Measurements from ENCODE around the gene ASB13. TPM values are rescaled to one million over a fixed set of nuclear protein-coding genes. Genes with fewer than 3 reads are reported as not detected.

Gene ASB13
- 10 to 100 TPM in 4 of 5 donors, under 1 TPM in 1; 0.89 to 15.6 (median 14.1) TPM for total RNA-seq
- 10 to 100 TPM; 21.2 to 27.5 (median 25.1) TPM for polyA plus RNA-seq
- long read RNA-seq, donor 1 = 0 reads
- long read RNA-seq, donor 2, partial matches to known transcripts = 0 of 2 reads
- long read RNA-seq, donor 2, other reads (novel, unspliced or antisense) = 0 of 2 reads
- long read RNA-seq, donor 3, partial matches to known transcripts = 5 of 6 reads
- long read RNA-seq, donor 3, other reads (novel, unspliced or antisense) = 0 of 6 reads
- long read RNA-seq, donor 4 = 0 reads
- long read RNA-seq, donor 5, transcript ASB13-201 (6 exons, 2,699 nt) = major isoform, 7 of 7 reads
- long read RNA-seq, donor 5, partial matches to known transcripts = 0 of 7 reads
- long read RNA-seq, donor 5, other reads (novel, unspliced or antisense) = 0 of 7 reads
- long read RNA-seq, donor 6, transcript ASB13-201 (6 exons, 2,699 nt) = major isoform, 11 of 11 reads
- long read RNA-seq, donor 6, partial matches to known transcripts = 0 of 11 reads
- long read RNA-seq, donor 6, other reads (novel, unspliced or antisense) = 0 of 11 reads
- long read RNA-seq, donor 7, transcript ASB13-201 (6 exons, 2,699 nt) = major isoform, 7 of 7 reads
- long read RNA-seq, donor 7, partial matches to known transcripts = 0 of 7 reads
- long read RNA-seq, donor 7, other reads (novel, unspliced or antisense) = 0 of 7 reads
- long read RNA-seq, donor 8, partial matches to known transcripts = 7 of 10 reads
- long read RNA-seq, donor 8, other reads (novel, unspliced or antisense) = 0 of 10 reads
- long read RNA-seq, donor 9 = 0 reads
- long read RNA-seq, donor 10, partial matches to known transcripts = 0 of 1 reads
- long read RNA-seq, donor 10, other reads (novel, unspliced or antisense) = 0 of 1 reads

- Histone ChIP-seq H3K4me3 (peak within 1 kb of the TSS; percentile 81 to 92 (median 86)), H3K36me3 (no peaks in the 10 kb centered on the region), H3K4me1 (peaks cover 5 to 53% (median 41%) of the 10 kb centered on the region in 4 donors), H3K9me3 (no peaks in the 10 kb centered on the region), H3K27me3 (no peaks in the 10 kb centered on the region), H3K27ac (peak within 1 kb of the TSS; percentile 77 to 89 (median 84))
- TF ChIP-seq EP300 (IDR thresholded peaks at IDR 0.05) (no peak), CTCF (IDR thresholded peaks at IDR 0.05) (no peak), POLR2AphosphoS5 (IDR thresholded peaks at IDR 0.05) (no peak), POLR2A (IDR thresholded peaks at IDR 0.05) (no peak)
- intact Hi-C loops (cut with DNase I; ENCODE audit: low total_unique reads) = no loop called here
- 0 to 1% (median 0%) methylated on average over 17 to 112 of the region's 112 CpGs for WGBS, 5 donors
- DNase-seq = peak; percentile 78 to 91
Measured at GRCh38 chr10:5666008-5666840, at the start of gene ASB13. Gene ASB13, minus strand, starts transcription at chr10:5666595. Its CDS starts 44 bp downstream, at chr10:5666551.

- no peaks in the 10 kb centered on the region for H3K27me3 ChIP-seq
- DNase-seq = no peak
- H3K27ac ChIP-seq = no peak overlapping the region
- peaks cover 5 to 46% (median 24%) of the 10 kb centered on the region in 4 donors for H3K4me1 ChIP-seq
- no peaks in the 10 kb centered on the region for H3K9me3 ChIP-seq
- intact Hi-C loops (cut with DNase I; ENCODE audit: low total_unique reads) = no loop called here
- 58 to 77% (median 69%) methylated on average over 4 of the region's 4 CpGs for WGBS, 5 donors
- H3K36me3 ChIP-seq = no peaks in the 10 kb centered on the region
- H3K4me3 ChIP-seq = no peak overlapping the region
- TF ChIP-seq CTCF (IDR thresholded peaks at IDR 0.05) (no peak), POLR2A (IDR thresholded peaks at IDR 0.05) (no peak), POLR2AphosphoS5 (IDR thresholded peaks at IDR 0.05) (no peak), EP300 (IDR thresholded peaks at IDR 0.05) (no peak)
Measured at GRCh38 chr10:5711642-5712041, 45.2 kb upstream of the ASB13 start.

GRCh38 chr10:5710859-5711258, 44.5 kb upstream of the ASB13 start:
- no peaks in the 10 kb centered on the region for H3K27me3 ChIP-seq
- H3K9me3 ChIP-seq = no peaks in the 10 kb centered on the region
- peak overlapping the region in 3 of 4 donors; percentile 7 to 18 (median 11) for H3K4me3 ChIP-seq
- DNase-seq = no peak
- intact Hi-C loops (cut with DNase I; ENCODE audit: low total_unique reads) = no loop called here
- no peak for TF ChIP-seq POLR2A (IDR thresholded peaks at IDR 0.05)
- TF ChIP-seq CTCF (IDR thresholded peaks at IDR 0.05) = no peak
- TF ChIP-seq POLR2AphosphoS5 (IDR thresholded peaks at IDR 0.05) = no peak
- TF ChIP-seq EP300 (IDR thresholded peaks at IDR 0.05) = no peak
- no peaks in the 10 kb centered on the region for H3K36me3 ChIP-seq
- 15 to 42% (median 33%) methylated on average over 1 of the region's 1 CpG for WGBS, 5 donors
- H3K27ac ChIP-seq = no peak overlapping the region
- peaks cover 5 to 46% (median 24%) of the 10 kb centered on the region in 4 donors for H3K4me1 ChIP-seq

Data from stomach (tissue), 19 donors.